ENCODE data around the gene TMCO2.
"Not testable (repeated sequence)": the region's sequence is repeated elsewhere in the genome, so short reads cannot be mapped to it uniquely, and the experiment has no call there.

The TMCO2 gene

GRCh38 chr1:40247655-40248054 lies at the start of gene TMCO2:
TMCO2 (plus strand) TSS chr1:40247937; CDS start chr1:40247994, 57 bp downstream.
- no peak for DNase-seq (ENCODE audit: low spot score)

- no peak for DNase-seq (ENCODE audit: low spot score)
These were observed 48.6 kb upstream of the TMCO2 start for GRCh38 chr1:40199126-40199525.

- no peak for DNase-seq (ENCODE audit: low spot score)
These were observed 42.9 kb upstream of the TMCO2 start for GRCh38 chr1:40204856-40205255.

- no peak for DNase-seq (ENCODE audit: low spot score)
These were observed 37.1 kb upstream of the TMCO2 start for GRCh38 chr1:40210511-40211204.

- no peak for DNase-seq (ENCODE audit: low spot score)
These were observed 29.4 kb upstream of the TMCO2 start for GRCh38 chr1:40218333-40218732.

GRCh38 chr1:40221471-40221905 lies 26.2 kb upstream of the TMCO2 start:
- not testable (repeated sequence) for DNase-seq (ENCODE audit: low spot score)

- no peak for DNase-seq (ENCODE audit: low spot score)
These were observed 25.6 kb upstream of the TMCO2 start for GRCh38 chr1:40221977-40222772.

- DNase-seq (ENCODE audit: low spot score) = no peak
These were observed 23.7 kb upstream of the TMCO2 start for GRCh38 chr1:40224040-40224439.

GRCh38 chr1:40226192-40226591 lies 21.5 kb upstream of the TMCO2 start:
- DNase-seq (ENCODE audit: low spot score) = no peak

GRCh38 chr1:40232444-40232843 lies 15.3 kb upstream of the TMCO2 start:
- DNase-seq (ENCODE audit: low spot score) = no peak

GRCh38 chr1:40239626-40240025 lies 8.1 kb upstream of the TMCO2 start:
- no peak for DNase-seq (ENCODE audit: low spot score)

GRCh38 chr1:40240390-40240789 lies 7.3 kb upstream of the TMCO2 start:
- no peak for DNase-seq (ENCODE audit: low spot score)

- peak; percentile 4 for DNase-seq (ENCODE audit: low spot score)
These were observed 6.4 kb upstream of the TMCO2 start for GRCh38 chr1:40241362-40241761.

- DNase-seq (ENCODE audit: low spot score) = no peak
These were observed 4.4 kb upstream of the TMCO2 start for GRCh38 chr1:40243351-40243750.

GRCh38 chr1:40244138-40244744 lies 3.5 kb upstream of the TMCO2 start:
- no peak for DNase-seq (ENCODE audit: low spot score)

- no peak for DNase-seq (ENCODE audit: low spot score)
These were observed 2.1 kb upstream of the TMCO2 start for GRCh38 chr1:40245686-40246085.

- DNase-seq (ENCODE audit: low spot score) = no peak
These were observed 675 bp downstream of the TMCO2 start for GRCh38 chr1:40248412-40248811.

GRCh38 chr1:40251456-40251855 lies 3.7 kb downstream of the TMCO2 start:
- DNase-seq (ENCODE audit: low spot score) = no peak

GRCh38 chr1:40252601-40253000 lies 4.9 kb downstream of the TMCO2 start:
- DNase-seq (ENCODE audit: low spot score) = no peak

GRCh38 chr1:40255231-40255630 lies 7.5 kb downstream of the TMCO2 start:
- DNase-seq (ENCODE audit: low spot score) = no peak

GRCh38 chr1:40256401-40257084 lies 8.8 kb downstream of the TMCO2 start:
- no peak for DNase-seq (ENCODE audit: low spot score)

GRCh38 chr1:40257313-40257687 lies 9.6 kb downstream of the TMCO2 start:
- DNase-seq (ENCODE audit: low spot score) = peak; percentile 14
